Lower leg skin (tissue), 4 donors: ENCODE results near the gene FBXO5. TPM values are rescaled to one million over a fixed set of nuclear protein-coding genes. Genes with fewer than 3 reads are reported as not detected.

ENCODE experiments used
- DNase-seq, 2 donors: peaks; one replicate each; pipeline ENCODE4 v3.0.0-alpha.2; 2019; ENCODE audit warnings: low spot score in 2 of 2
- H3K4me3 ChIP-seq: fragments of 200-600 bp; sonication (generic); 2 replicates; pipeline ENCODE4 v1.5.1; 2017; ENCODE audit warnings: mild to moderate bottlenecking, low read depth; ENCODE audit not compliant: poor library complexity, severe bottlenecking
- POLR2A ChIP-seq, 2 donors: fragments of 450-650 bp; IDR thresholded peaks; one replicate each; pipeline ENCODE4 v1.6.1; 2016 to 2017; ENCODE audit warnings: antibody characterized with exemption in 2 of 2, mild to moderate bottlenecking in 1 of 2, moderate library complexity in 1 of 2
- WGBS, 2 donors: methylation state at CpG; one replicate each; pipeline ENCODE4 v1.1.5; 2018; 5-methylcytosine and 5-hydroxymethylcytosine counted together
- intact Hi-C: fragments of 100-400 bp; cut with DNase I; formaldehyde crosslinking; loops from one replicate; pipeline ENCODE4 v1.15.0; 2023; ENCODE audit warnings: low total_unique reads
- total RNA-seq, 4 donors: library from RNA; depleted of rRNA; stranded (reverse); fragments of >200 nt; gene quantifications; one replicate each; pipeline ENCODE4 v1.1.0, GENCODE V29; 2016
- TF ChIP-seq, protein P1 (sequence below), 3 donors: fragments of 450-650 bp; IDR thresholded peaks; one replicate each; pipeline ENCODE4 v1.5.1; 2016; ENCODE audit warnings: antibody characterized with exemption in 3 of 3, mild to moderate bottlenecking in 3 of 3, moderate library complexity in 2 of 3

FBXO5 gene
- total RNA-seq, 4 donors from 2014 or later, result 2.0 to 6.5 (median 3.7) TPM

DNA sequence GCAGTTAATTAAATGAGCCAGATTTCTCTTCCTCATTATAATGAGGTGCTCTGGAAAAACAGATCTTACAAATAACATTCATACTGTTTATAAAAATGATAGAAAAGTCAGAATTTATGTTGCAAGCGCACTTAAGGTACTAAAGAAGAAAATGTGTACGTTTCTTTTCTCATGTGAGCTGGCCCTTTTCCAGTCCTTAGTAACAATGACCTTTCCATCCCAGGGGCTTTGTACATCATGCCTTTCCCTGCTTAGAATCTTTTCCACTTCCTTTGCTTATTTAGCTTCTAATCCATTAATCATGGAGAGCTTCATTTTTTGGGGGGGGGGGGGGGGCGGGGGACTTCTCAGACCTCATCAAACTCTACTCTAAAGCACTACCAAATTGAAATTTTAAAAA is 4.8 kb downstream of the FBXO5 start:
- H3K4me3 ChIP-seq, result no peak overlapping the region
- DNase-seq, result no peak
- intact Hi-C loops, result no loop called here
- 69% methylated on average over 3 of the region's 3 CpGs for WGBS, 2 donors
- TF ChIP-seq, protein P1, sequence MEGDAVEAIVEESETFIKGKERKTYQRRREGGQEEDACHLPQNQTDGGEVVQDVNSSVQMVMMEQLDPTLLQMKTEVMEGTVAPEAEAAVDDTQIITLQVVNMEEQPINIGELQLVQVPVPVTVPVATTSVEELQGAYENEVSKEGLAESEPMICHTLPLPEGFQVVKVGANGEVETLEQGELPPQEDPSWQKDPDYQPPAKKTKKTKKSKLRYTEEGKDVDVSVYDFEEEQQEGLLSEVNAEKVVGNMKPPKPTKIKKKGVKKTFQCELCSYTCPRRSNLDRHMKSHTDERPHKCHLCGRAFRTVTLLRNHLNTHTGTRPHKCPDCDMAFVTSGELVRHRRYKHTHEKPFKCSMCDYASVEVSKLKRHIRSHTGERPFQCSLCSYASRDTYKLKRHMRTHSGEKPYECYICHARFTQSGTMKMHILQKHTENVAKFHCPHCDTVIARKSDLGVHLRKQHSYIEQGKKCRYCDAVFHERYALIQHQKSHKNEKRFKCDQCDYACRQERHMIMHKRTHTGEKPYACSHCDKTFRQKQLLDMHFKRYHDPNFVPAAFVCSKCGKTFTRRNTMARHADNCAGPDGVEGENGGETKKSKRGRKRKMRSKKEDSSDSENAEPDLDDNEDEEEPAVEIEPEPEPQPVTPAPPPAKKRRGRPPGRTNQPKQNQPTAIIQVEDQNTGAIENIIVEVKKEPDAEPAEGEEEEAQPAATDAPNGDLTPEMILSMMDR (IDR thresholded peaks at IDR 0.05), result no peak
- no peak for TF ChIP-seq POLR2A (IDR thresholded peaks at IDR 0.05)

DNA sequence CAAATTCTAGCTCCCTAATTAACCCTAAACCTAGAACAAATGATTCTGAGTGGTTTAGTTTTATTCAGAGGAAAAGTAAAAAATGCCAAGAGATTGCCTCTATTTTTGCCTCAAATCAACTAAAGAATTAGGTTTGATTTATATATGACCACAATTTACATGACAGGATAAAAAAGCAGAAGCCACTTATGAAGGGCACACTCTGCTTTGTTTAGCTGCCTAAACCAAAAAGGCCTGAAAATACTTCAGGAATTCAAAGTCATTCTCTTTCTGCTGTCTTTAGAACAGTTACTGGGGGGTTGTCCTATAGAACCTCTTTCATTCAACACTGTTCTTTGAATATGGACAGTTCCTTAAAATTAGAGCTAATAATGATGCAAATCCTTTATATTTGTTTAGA is 5.3 kb downstream of the FBXO5 start:
- TF ChIP-seq POLR2A (IDR thresholded peaks at IDR 0.05), result no peak
- TF ChIP-seq, protein P1 (IDR thresholded peaks at IDR 0.05), result no peak
- DNase-seq, result no peak
- H3K4me3 ChIP-seq, result no peak overlapping the region
- intact Hi-C loops, result no loop called here

DNA sequence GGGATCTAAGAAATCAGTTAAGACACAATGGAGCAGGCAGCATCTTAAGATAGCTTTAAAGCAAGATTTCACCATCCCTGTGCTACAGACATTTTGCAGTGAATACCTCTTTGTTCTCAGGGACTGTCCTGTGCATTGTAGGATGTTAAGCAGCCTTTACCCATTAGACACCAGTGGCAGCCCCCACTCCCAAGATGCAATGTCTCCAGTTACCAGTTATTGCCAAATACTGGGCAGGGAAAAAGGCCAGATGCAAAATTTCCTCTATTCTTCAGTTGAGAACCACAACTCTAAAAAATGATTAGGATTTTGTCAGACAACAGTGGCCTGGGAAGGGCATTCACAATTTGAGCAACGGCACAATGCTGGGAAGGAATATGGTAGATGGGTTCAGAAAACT is 6.1 kb downstream of the FBXO5 start:
- TF ChIP-seq, protein P1 (IDR thresholded peaks at IDR 0.05), result no peak
- TF ChIP-seq POLR2A (IDR thresholded peaks at IDR 0.05), result no peak
- no peak for DNase-seq

DNA sequence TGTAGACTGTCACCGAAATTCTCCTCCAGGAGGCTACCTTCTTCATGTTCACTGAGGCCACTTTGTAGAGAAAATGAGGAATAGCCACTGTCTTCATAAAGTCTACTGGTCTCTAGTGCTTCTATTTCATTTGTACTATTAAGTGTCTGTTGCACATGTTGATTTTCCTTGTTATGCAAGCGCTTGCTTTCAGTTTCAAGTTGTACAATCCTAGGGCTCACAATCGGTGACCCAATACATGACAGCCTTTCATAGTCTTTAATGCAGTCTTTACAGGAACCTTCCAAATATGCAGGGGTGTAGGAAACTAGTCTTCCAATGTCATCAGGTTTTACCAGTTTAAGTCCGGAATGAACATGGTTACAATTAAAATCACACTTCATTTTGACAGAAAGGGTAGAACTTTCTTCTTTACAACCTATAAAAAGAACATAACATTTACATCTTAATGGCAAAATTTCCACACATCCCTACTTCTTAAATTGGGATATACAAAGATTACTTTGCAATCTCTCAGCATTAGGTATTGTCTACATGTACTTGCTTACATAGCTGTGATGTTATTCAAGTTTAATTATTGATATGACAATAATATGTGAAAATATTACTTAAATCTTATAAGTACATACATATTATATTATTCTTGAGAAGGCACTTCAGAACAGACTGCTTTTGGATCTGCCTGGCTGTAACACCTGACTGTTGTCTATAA is 7.5 kb downstream of the FBXO5 start:
- no peak overlapping the region for H3K4me3 ChIP-seq
- intact Hi-C loops, result no loop called here
- WGBS, 2 donors, result 86 to 90% methylated on average over 4 of the region's 4 CpGs
- no peak for DNase-seq
- TF ChIP-seq, protein P1 (IDR thresholded peaks at IDR 0.05), result no peak
- no peak for TF ChIP-seq POLR2A (IDR thresholded peaks at IDR 0.05)

More for the DNA sequence above, 6.1 kb downstream of the FBXO5 start:
- WGBS, 2 donors, result 88 to 97% methylated on average over 1 of the region's 1 CpG
- intact Hi-C loops, result no loop called here
- H3K4me3 ChIP-seq, result no peak overlapping the region

DNA sequence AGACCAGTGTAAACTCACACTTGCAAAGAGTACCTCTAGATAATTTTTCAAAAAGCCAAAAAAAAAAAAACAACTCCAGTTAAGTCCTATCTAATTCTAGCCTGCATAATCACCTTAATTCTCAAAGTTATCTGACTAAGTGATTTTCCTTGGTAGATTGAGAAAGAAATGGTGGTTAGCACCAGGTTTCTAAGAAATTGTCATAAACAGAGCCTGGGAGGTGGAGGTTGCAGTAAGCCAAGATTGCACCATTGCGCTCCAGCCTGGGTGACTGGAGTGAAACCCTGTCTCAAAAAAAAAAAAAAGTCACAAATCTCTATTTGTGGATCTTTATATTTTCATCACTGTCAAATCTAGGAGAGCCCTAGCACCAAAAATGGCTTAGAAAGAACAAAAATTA is 8.9 kb downstream of the FBXO5 start:
- H3K4me3 ChIP-seq, result no peak overlapping the region
- TF ChIP-seq, protein P1 (IDR thresholded peaks at IDR 0.05), result no peak
- no peak for TF ChIP-seq POLR2A (IDR thresholded peaks at IDR 0.05)
- intact Hi-C loops, result no loop called here
- no peak for DNase-seq
- 92 to 100% methylated on average over 1 of the region's 1 CpG for WGBS, 2 donors
